Endothelial cell of umbilical vein (primary cell): ENCODE data around the gene RNU6-9. TPM values are rescaled to one million over a fixed set of nuclear protein-coding genes. Genes with fewer than 3 reads are reported as not detected.
"Not testable (repeated sequence)": the region's sequence is repeated elsewhere in the genome, so short reads cannot be mapped to it uniquely, and the experiment has no call there.

Experiments used
- BruUV-seq: library from RNA; stranded (reverse); fragments of 400-500 nt; replicated peaks from 2 replicates; lab custom pipeline; 2021; lab: Mats Ljungman, UMichigan
- CTCF ChIA-PET: fragments of 300-600, 350-600 bp; sonication (Branson Sonifier 250); formaldehyde crosslinking; loops from one replicate; lab custom pipeline; 2021; ENCODE audit warnings: antibody characterized with exemption, inconsistent platforms; lab: Charles Lee
- POLR2A ChIA-PET: fragments of 300-600, 350-600 bp; sonication (Branson Sonifier 250); formaldehyde crosslinking; loops from one replicate; lab custom pipeline; 2021; ENCODE audit warnings: antibody characterized with exemption, inconsistent platforms; lab: Charles Lee
- DNase-seq: peaks from one replicate; pipeline ENCODE4 v3.0.0-alpha.2; 2011; ENCODE audit warnings: low read depth, low spot score
- FAIRE-seq: peaks from 2 replicates; lab custom pipeline; 2011; peaks lifted over from hg19 to GRCh38; lab: Jason Lieb, UNC
- H2AFZ ChIP-seq: 2 replicates; pipeline ENCODE4 v1.6.0; 2012; ENCODE audit warnings: low read depth, low read length, control low read depth, inconsistent platforms
- H3K27ac ChIP-seq: 2 replicates; pipeline ENCODE4 v1.5.1; 2011; ENCODE audit warnings: low read depth, mild to moderate bottlenecking, control low read depth, low read length, moderate library complexity; ENCODE audit not compliant: insufficient read depth
- H3K27me3 ChIP-seq, 2 experiments: 2 replicates each; pipeline versions ENCODE4 v1.6.0 to v1.6.1; 2011; ENCODE audit warnings: low read length in 2 of 2, mixed read lengths in 1 of 2; ENCODE audit not compliant: control insufficient read depth in 2 of 2, insufficient read depth in 2 of 2
- H3K36me3 ChIP-seq, 2 experiments: 2 replicates in 1 of 2; 3 replicates in 1 of 2; pipeline ENCODE4 v1.5.1; 2011; ENCODE audit warnings: low read length in 2 of 2, mild to moderate bottlenecking in 1 of 2, moderate library complexity in 1 of 2; ENCODE audit not compliant: control insufficient read depth in 2 of 2, insufficient read depth in 2 of 2; ENCODE audit errors: extremely low read depth in 1 of 2
- H3K4me1 ChIP-seq: 3 replicates; pipeline ENCODE4 v1.5.1; 2011; ENCODE audit warnings: mild to moderate bottlenecking, low read length; ENCODE audit not compliant: control insufficient read depth, insufficient read depth; ENCODE audit errors: extremely low read depth
- H3K4me2 ChIP-seq: 2 replicates; pipeline ENCODE4 v1.6.1; 2011; ENCODE audit warnings: low read length, control low read depth, mixed read lengths; ENCODE audit not compliant: insufficient read depth
- H3K4me3 ChIP-seq, 3 experiments: fragments of 200-600 bp in 1 of 3; sonication (generic), shearing (Covaris generic) in 1 of 3; replicated peaks in 1 of 3; 2 replicates each; pipeline ENCODE4 v1.5.1; 2011 to 2016; ENCODE audit warnings: control low read depth in 3 of 3, low read length in 3 of 3, mild to moderate bottlenecking in 2 of 3, inconsistent platforms in 1 of 3, low read depth in 1 of 3, moderate library complexity in 1 of 3; ENCODE audit not compliant: insufficient read depth in 1 of 3
- H3K79me2 ChIP-seq: 2 replicates; pipeline ENCODE4 v1.6.0; 2012; ENCODE audit warnings: low read length, inconsistent platforms; ENCODE audit not compliant: control insufficient read depth, insufficient read depth
- H3K9ac ChIP-seq: replicated peaks from 2 replicates; pipeline ENCODE3; 2011; ENCODE audit warnings: low read length, control low read depth; ENCODE audit not compliant: insufficient read depth; ENCODE audit errors: extremely low read depth
- H3K9me1 ChIP-seq: replicated peaks from 3 replicates; pipeline ENCODE4 v1.6.0; 2011; ENCODE audit warnings: mild to moderate bottlenecking, low read length; ENCODE audit not compliant: control insufficient read depth, insufficient read depth; ENCODE audit errors: extremely low read depth
- H3K9me3 ChIP-seq: replicated peaks from 2 replicates; pipeline ENCODE4 v1.5.1; 2012; ENCODE audit warnings: low read length, inconsistent platforms; ENCODE audit not compliant: control insufficient read depth, insufficient read depth
- H4K20me1 ChIP-seq: replicated peaks from 2 replicates; pipeline ENCODE3; 2011; ENCODE audit warnings: mild to moderate bottlenecking, low read length; ENCODE audit not compliant: control insufficient read depth, insufficient read depth; ENCODE audit errors: extremely low read depth
- EZH2 ChIP-seq: IDR thresholded peaks from 2 replicates; pipeline ENCODE4 v1.6.1; 2012; ENCODE audit warnings: borderline replicate concordance, low read depth, mild to moderate bottlenecking, moderate library complexity, low read length, inconsistent platforms; ENCODE audit not compliant: severe bottlenecking
- FOS ChIP-seq: IDR thresholded peaks from 2 replicates; pipeline ENCODE4 v1.6.1; 2011; ENCODE audit warnings: mild to moderate bottlenecking, low read length, moderate library complexity, borderline replicate concordance; ENCODE audit not compliant: insufficient read depth
- GATA2 ChIP-seq: IDR thresholded peaks from 2 replicates; pipeline ENCODE4 v1.7.0; 2011; ENCODE audit warnings: low read depth, mild to moderate bottlenecking, moderate library complexity, mixed read lengths, low read length; ENCODE audit not compliant: insufficient read length, insufficient read depth
- JUN ChIP-seq: IDR thresholded peaks from 2 replicates; pipeline ENCODE4 v1.6.1; 2011; ENCODE audit warnings: borderline replicate concordance, low read depth; ENCODE audit not compliant: insufficient read length, insufficient read depth
- MYC ChIP-seq: IDR thresholded peaks from one replicate; pipeline ENCODE4 v1.6.1; 2011; ENCODE audit warnings: mild to moderate bottlenecking, low read depth, low read length
- POLR2A ChIP-seq: IDR thresholded peaks from 2 replicates; pipeline ENCODE4 v1.6.1; 2012; ENCODE audit warnings: low read depth, mild to moderate bottlenecking, control low read depth, low read length
- POLR2AphosphoS5 ChIP-seq: IDR thresholded peaks from 2 replicates; pipeline ENCODE4 v1.6.1; 2012; ENCODE audit warnings: low read depth, mild to moderate bottlenecking, control low read depth, low read length, moderate library complexity; ENCODE audit not compliant: insufficient read depth
- dilution Hi-C: fragments of 300-500 bp; cut with MboI; formaldehyde crosslinking; loops from one replicate; pipeline ENCODE4 v1.15.0; 2019; ENCODE audit warnings: low sequenced_read_pairs; ENCODE audit not compliant: extremely low pct_ligation_motif_present
- intact Hi-C: fragments of 100-400 bp; cut with micrococcal nuclease; formaldehyde crosslinking; loops from one replicate; pipeline ENCODE4 v1.10.0; 2022
- polyA plus RNA-seq, 4 experiments: library from polyadenylated mRNA; depleted of rRNA in 3 of 4; stranded (reverse) in 3 of 4; unstranded in 1 of 4; fragments of >200 nt; gene quantifications; 2 replicates each; pipeline versions ENCODE4 v1.2.1 to v1.2.3, GENCODE V29; 2011 to 2012; ENCODE audit warnings: missing spikeins in 1 of 4
- total RNA-seq: library from RNA; stranded (reverse); gene quantifications from 2 replicates; pipeline ENCODE4 v1.2.3, GENCODE V29; 2021
- TF ChIP-seq, protein P1 (sequence below): IDR thresholded peaks from 2 replicates; pipeline ENCODE4 v1.6.1; 2011; ENCODE audit not compliant: insufficient read depth, insufficient read length
- TF ChIP-seq, protein P2 (sequence below), 2 donors: IDR thresholded peaks; 1 replicate in 1 of 2; 2 replicates in 1 of 2; pipeline ENCODE4 v1.5.1; 2011; ENCODE audit warnings: low read length in 2 of 2, mild to moderate bottlenecking in 2 of 2, moderate library complexity in 2 of 2, control low read depth in 1 of 2, inconsistent platforms in 1 of 2, low read depth in 1 of 2; ENCODE audit not compliant: insufficient read depth in 1 of 2; ENCODE audit errors: extremely low read depth in 1 of 2

RNU6-9 gene
- total and polyA plus RNA-seq, 2 donors (not counting 3 experiments of a cell fraction or from before 2014, with no cell fraction given), result not detected

DNA sequence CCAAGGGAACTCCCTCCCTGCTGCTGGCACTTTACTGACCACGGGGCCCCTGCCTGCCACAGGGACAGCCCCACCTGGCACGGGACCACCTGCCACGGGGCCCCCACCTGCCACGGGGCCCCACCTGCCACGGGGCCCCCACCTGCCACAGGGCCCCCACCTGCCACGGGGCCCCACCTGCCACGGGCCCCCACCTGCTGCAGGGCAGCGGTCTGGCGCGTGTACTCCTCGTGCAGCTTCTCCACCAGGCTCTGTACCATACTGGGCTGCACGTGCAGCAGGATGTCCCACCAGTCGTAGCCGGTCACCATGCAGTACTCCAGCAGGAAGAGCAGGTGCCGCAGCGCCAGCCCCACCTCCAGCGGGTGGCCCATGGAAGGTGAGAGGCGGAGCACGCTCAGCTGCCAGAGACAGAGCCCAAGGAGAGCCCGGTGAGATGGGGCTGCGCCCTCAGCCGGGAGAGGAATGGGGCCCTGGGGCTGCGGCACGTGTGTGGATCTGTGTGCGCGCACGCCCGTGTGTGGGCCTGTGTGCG, 16.4 kb upstream of the RNU6-9 start:
- CTCF ChIA-PET, result interaction anchor here (2.4 kb wide), 1 partner anchor 14 kb away, joined by 11 read pairs; no protein-coding TSS in a partner anchor

DNA sequence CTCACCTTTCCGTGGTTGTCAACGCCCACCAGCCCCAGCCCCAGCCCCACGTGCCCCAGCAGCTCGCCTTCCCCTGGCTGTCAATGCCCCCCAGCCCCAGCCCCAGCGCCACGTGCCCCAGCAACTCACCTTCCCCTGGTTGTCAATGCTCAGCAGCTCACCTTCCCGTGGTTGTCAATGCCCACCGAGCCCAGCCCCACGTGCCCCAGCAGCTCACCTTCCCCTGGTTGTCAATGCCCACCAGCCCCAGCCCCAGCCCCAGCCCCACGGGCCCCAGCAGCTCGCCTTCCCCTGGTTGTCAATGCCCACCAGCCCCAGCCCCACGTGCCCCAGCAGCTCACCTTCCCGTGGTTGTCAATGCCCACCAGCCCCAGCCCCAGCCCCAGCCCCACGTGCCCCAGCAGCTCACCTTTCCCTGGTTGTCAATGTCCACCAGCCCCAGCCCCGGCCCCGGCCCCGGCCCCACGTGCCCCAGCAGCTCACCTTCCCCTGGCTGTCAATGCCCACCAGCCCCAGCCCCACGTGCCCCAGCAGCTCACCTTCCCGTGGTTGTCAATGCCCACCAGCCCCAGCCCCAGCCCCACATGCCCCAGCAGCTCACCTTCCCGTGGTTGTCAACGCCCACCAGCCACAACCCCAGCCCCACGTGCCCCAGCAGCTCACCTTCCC, 15.2 kb upstream of the RNU6-9 start:
- POLR2A ChIA-PET, intact Hi-C loops, H3K27me3 ChIP-seq, H3K4me3 ChIP-seq, H3K79me2 ChIP-seq, H3K4me2 ChIP-seq, BruUV-seq, H3K9me1 ChIP-seq, H3K27ac ChIP-seq, H3K9ac ChIP-seq, FAIRE-seq, H3K9me3 ChIP-seq, H3K4me1 ChIP-seq, H4K20me1 ChIP-seq, DNase-seq, H2AFZ ChIP-seq, dilution Hi-C loops: not testable (repeated sequence)
- H3K36me3 ChIP-seq, result peaks cover 0 to 33% of the 10 kb centered on the region in 2 experiments
- CTCF ChIA-PET, result interaction anchor here (0.7 to 2.4 kb wide), 5 partner anchors 15 to 107 kb away, joined by 3 to 11 read pairs (median 4); partner anchors contain the start of genes MED16 and RNU6-9

More for the DNA sequence above, 16.4 kb upstream of the RNU6-9 start:
- Histone ChIP-seq H4K20me1 (no peaks in the 10 kb centered on the region), H3K27me3 (no peaks in the 10 kb centered on the region), H3K9me3 (no peaks in the 10 kb centered on the region), H3K79me2 (no peaks in the 10 kb centered on the region), H3K4me2 (no peak overlapping the region), H2AFZ (no peak overlapping the region), H3K27ac (no peak overlapping the region), H3K9ac (no peak overlapping the region), H3K4me1 (no peaks in the 10 kb centered on the region), H3K4me3 (no peak overlapping the region), H3K36me3 (peaks cover 0 to 29% of the 10 kb centered on the region in 2 experiments), H3K9me1 (no peaks in the 10 kb centered on the region)
- dilution Hi-C loops, result no loop called here
- POLR2A ChIA-PET, result interaction anchor here (0.6 kb wide), 1 partner anchor 264 kb away, joined by 3 read pairs; no protein-coding TSS in a partner anchor
- DNase-seq (no peak), FAIRE-seq (no peak)
- TF ChIP-seq POLR2A (no peak), POLR2AphosphoS5 (no peak), JUN (no peak), MYC (no peak), FOS (no peak), EZH2 (no peak), GATA2 (no peak)
- TF ChIP-seq, protein P1, sequence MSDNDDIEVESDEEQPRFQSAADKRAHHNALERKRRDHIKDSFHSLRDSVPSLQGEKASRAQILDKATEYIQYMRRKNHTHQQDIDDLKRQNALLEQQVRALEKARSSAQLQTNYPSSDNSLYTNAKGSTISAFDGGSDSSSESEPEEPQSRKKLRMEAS, result no peak
- TF ChIP-seq, protein P2, sequence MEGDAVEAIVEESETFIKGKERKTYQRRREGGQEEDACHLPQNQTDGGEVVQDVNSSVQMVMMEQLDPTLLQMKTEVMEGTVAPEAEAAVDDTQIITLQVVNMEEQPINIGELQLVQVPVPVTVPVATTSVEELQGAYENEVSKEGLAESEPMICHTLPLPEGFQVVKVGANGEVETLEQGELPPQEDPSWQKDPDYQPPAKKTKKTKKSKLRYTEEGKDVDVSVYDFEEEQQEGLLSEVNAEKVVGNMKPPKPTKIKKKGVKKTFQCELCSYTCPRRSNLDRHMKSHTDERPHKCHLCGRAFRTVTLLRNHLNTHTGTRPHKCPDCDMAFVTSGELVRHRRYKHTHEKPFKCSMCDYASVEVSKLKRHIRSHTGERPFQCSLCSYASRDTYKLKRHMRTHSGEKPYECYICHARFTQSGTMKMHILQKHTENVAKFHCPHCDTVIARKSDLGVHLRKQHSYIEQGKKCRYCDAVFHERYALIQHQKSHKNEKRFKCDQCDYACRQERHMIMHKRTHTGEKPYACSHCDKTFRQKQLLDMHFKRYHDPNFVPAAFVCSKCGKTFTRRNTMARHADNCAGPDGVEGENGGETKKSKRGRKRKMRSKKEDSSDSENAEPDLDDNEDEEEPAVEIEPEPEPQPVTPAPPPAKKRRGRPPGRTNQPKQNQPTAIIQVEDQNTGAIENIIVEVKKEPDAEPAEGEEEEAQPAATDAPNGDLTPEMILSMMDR (IDR thresholded peaks at IDR 0.05; ENCODE audit: extremely low read depth in 1 of 2, insufficient read depth in 1 of 2, low read depth in 1 of 2, low read length in 2 of 2), result no peak
- BruUV-seq, result no TSS peak
- intact Hi-C loops, result no loop called here
